HL-60 (cell line): ENCODE data around the gene MAPK1.
"Not testable (repeated sequence)": the region's sequence is repeated elsewhere in the genome, so short reads cannot be mapped to it uniquely, and the experiment has no call there.

ENCODE experiments used
- CTCF ChIP-seq: IDR thresholded peaks from one replicate; pipeline ENCODE4 v1.5.1; 2011; ENCODE audit warnings: low read length, control low read depth, inconsistent platforms; ENCODE audit not compliant: insufficient read depth
- GABPA ChIP-seq: IDR thresholded peaks from 2 replicates; pipeline ENCODE4 v1.6.1; 2012; ENCODE audit warnings: low read depth
- POLR2AphosphoS5 ChIP-seq: IDR thresholded peaks from 2 replicates; pipeline ENCODE4 v1.6.1; 2012; ENCODE audit warnings: low read depth
- REST ChIP-seq: IDR thresholded peaks from 2 replicates; pipeline ENCODE4 v1.6.1; 2012; ENCODE audit warnings: low read depth; ENCODE audit not compliant: insufficient replicate concordance

- not testable (repeated sequence) for TF ChIP-seq REST, CTCF, POLR2AphosphoS5, GABPA
These were observed 50.0 kb downstream of the MAPK1 start for GRCh38 chr22:21817497-21817853.
